ENCODE results near the gene LAMB3.

The LAMB3 gene

DNA sequence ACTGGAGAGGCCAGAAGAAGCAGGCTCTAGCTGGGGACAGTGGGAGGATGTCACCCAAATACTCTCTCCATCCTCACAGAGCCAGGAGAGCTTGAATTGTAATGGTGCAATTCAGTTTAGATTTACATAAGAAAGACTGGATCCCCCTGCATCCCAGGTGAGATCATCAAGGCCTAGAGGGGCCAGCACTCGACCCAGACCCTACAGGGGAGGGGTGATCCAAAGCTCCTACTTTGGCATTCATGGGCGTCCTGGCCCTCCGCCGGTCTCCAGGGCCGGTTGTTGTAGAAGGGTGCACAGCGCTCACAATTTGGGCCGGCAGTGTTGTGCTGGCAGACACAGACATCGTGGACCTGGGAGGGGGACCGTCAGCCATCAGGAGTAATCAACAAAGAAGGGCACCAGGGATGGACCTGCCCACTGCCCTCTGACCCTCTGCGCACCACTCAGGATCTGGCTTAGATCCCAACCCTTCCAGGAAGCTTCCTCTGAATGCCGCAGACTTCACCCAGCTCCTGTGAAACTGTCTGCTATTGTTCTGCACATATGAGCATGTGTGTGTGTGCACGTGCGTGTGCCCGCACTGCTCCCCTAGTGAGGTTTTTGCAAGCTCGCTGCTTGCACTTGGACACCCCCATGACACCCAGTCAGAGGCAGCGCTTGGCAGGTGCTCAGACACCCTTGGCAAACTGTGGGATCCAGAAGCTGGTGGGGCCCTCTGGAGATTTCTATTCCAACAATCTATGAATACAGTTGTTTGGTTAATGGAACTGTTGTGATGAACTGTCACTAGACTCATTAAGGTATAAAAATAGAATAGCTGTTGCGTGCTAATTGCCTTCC is 21.6 kb downstream of the LAMB3 start:
- DNase-seq, result no peak

- no peak for DNase-seq
Measured at GRCh38 chr1:209629621-209630382, 22.4 kb downstream of the LAMB3 start.

GRCh38 chr1:209628618-209629299 is 23.5 kb downstream of the LAMB3 start:
- DNase-seq, result no peak

- DNase-seq, result peak; percentile 82 to 86 (median 86)
Measured at GRCh38 chr1:209627732-209628196, 24.5 kb downstream of the LAMB3 start.

DNA sequence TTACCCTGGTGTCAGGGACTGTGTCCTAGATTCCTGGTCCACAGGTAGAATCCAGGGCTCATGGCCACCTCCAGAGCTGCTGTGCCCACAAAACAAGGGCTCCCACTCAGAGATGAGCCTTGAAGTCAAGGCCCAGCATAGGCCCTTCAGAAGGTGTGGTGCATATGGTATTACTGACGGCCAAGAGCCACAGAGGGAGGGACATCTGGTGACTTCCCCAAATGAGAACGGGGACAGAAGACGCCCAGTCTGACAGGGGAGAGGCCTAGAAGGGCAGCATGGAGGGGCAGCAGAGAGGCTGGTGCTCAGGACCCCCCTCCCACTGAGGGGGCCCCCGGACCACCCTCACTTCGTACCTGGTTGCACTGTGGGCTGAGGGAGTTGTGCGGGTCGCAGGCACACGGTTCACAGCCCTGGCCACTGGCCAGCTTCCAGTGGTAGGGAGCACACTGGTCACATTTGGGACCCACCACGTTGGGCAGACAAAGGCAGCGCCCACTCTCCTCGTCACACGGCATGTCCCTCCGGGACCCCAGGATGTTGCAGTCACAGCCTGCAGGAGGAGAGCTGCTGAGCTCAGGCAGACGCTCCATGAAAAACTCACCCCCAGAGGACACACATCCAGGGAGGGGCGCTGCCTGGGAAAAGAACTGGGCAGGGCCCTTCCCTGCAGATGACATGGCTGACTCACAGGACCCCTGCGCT is 25.0 kb downstream of the LAMB3 start:
- DNase-seq, result peak; percentile 43 to 60 (median 55)

GRCh38 chr1:209626346-209627026 is 25.7 kb downstream of the LAMB3 start:
- DNase-seq, result peak; percentile 62 to 86 (median 76)

DNA sequence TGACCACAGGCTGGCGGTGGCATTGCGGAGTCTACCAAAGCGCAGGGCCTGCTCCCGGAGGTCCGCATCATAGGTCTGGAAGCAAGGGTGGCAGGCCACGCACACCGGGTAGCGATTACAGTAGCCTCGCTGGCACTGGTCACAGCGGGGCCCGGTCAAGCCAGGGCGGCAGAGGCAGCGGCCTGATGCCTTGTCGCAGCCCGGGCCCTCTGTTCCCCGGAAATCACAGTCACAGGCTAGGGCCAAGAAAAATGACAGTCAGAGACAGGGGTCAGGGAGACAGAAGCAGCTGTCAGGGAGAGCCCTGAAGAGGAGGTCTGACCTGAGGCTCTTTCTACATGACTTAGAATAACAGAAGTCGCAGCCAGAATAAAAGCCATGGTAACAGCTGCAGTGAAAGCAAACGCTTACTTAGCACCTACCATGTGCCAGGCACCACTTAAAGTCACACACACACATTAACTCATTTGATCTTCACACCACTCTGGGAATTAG is 26.4 kb downstream of the LAMB3 start:
- DNase-seq, result no peak

- DNase-seq, result peak; percentile 21 to 83 (median 31)
Measured at GRCh38 chr1:209624558-209625549, 27.4 kb downstream of the LAMB3 start.

DNA sequence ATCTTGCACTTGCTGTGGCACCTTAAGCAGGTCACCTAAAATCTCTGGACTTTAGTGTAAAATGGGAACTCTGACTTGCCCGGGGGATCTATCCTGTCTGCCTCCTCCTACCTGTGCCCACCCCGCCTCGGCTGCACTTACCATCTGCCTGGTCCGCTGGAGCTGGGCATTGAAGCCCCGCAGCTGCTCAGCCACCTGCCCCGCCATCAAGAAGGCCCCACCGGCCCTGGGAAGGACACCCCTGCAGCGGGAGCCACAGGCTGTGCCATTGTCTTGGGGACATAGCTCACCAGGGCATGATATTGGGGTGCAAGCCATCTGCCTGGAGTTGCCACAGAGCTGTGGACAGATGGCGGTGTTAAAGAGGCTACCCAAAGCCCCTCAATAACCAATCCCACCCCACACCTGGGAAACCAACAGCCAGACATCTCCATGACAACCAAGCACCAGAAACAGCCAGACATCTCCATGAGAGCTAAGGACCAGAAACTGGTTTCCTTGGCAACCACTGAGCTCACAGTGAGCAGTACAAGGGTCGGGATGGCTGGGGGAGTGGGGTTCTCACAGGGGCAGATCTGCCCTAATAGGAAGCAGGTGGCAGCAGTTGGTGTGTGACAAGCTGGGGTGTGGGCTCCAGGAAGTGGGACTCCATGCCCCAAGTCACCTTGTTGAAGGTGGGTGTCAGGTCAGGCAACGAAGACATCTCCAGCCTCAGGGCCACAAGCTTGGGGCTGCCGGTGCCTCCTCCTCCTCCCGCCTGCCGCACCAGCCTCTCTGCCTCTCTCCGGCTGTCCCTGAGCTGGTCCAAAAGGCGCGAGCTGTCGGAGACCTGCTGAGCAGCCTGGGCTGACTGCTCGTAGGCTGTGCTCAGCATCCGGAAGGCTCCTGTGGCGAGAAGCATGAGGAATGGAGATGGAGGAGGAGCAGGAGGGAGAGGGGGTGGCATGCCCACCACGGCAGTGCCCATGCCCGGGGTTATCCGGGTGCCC is 29.1 kb downstream of the LAMB3 start:
- no peak for DNase-seq

- DNase-seq, result no peak
Measured at GRCh38 chr1:209621741-209622655, 30.2 kb downstream of the LAMB3 start.

DNA sequence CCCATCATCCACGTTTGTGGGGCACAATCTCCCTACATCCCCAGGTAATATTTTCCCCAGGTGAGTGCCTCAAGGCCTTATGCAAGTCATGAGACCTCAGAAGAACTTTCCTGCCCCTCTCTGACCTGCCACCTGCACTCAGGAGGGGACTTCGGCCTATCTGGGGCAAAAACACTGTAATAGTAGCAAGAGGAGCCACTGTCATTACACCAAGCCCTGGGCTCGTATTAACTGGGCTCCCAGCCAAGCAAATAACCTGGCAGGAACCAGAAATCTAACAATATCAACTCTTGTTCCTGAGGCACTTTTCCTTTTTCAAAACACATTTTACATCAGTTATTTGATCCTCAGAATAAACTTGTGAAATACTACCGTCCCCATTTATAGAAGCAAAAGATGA is 30.9 kb downstream of the LAMB3 start:
- no peak for DNase-seq

DNA sequence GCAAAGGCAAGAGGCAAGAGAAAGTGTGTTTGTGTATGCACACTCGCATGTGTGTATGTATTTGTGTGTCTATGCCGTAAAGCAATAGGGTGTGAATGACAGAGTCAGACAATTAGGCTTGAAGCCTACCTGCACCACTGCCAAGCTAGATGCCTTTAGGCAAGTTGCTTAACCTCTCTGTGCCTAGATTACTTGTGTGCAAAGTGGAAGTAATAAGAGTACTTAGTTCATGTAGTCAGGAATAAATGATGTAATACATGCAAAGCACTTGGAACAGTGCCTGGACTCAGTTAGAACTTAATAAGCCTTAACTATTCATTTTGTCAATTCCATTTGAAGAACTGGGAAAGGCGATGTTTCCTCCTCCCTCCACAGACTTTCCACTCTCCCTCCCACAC is 31.7 kb downstream of the LAMB3 start:
- peak; percentile 31 to 71 (median 39) for DNase-seq

DNA sequence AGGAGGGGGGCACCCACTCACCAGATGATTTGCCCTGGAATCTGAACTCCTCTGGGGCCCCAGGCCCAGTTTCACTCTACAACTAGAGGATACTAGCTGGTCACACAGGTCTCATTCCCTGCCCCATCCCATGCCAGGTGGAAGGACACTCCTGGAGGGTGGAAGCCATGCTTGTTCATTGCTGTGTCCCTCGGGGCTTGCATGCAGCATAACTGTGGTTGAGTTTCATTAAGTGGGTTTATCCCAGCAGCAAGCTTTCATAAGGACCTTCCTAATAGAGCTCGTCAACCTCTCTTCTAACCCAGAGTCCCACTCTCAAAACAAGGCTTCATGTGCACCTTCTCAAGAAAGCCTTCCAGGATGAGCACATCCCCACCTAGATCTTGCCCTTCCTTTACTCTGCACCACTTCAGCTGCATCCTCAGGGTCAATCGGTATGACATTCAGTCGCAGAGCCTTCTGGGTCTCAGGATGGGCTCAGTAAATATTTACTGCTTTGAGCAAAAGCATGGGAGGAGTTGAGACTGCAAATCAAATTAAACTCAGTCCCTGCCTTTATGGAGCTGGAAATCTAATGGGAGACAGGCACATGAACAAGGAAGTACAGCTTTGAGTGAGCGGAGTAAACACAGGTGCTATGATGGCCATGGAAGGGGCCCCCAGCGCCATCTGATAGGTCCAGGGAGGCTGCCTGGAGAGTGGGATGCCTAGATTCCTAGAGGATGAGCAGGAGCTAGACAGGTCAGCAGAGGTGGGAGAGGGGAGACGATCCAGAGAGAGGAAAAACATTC is 32.3 kb downstream of the LAMB3 start:
- no peak for DNase-seq

DNA sequence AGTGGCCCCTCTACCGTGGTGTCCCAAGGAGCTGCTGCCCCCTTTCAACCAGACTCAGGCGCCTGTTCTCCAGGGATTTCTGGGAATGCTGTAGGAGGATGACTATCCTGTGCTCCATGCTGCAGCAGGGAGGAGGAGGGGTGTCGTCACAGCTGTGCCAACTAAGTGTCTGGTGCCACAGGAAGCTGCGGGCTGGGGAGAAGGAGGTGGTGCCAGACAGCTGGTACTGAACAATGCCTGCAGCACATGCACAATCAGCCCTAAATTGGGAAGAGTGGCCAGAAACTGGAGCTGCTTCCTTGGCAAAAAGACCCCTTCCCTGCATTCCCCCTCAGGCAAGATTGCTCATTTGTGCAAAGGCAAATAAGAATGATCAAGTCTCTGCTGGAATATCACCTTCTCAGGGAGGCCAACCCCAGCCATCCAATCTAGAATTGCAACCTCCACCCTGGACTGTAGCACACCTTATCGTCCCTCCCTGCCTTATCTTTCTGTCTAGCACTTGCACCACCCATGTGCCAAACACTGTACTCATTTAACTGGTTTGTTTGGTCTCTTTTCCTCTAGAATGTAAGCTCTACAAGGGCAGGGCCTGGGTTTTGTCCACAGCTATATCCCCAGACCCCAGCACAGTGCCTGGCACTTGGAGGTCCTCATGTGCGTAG is 33.3 kb downstream of the LAMB3 start:
- no peak for DNase-seq

DNA sequence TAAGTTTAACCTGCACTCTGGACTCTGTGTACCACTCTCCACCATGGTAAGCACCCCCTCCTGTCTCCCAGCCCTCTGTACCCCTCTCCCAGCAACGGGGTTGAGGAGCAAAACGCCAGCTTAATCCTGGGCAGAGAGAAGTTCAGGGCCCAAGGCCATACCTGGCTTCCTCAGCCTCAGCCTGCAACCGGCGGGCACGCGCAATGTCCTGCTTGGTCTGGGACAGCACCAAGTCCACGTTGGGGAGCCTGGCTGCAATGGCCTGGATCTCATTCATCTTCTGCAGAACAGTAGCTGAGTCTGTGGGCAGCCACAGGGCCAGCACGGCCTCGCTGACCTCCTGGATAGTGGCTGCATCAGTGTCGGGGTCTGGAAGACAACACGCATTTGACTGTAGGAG is 33.9 kb downstream of the LAMB3 start:
- DNase-seq, result no peak

GRCh38 chr1:209617755-209618154 is 34.5 kb downstream of the LAMB3 start:
- DNase-seq, result no peak

Measured in suppressor macrophage treated with lipopolysaccharide for 1 hour (primary cell).